HEK293T (cell line): ENCODE results near the gene AGFG2.

ENCODE experiments used
- CTCF ChIA-PET: fragments of 350-600 bp; formaldehyde crosslinking; extraction: SDS; loops from one replicate; lab custom pipeline; 2021; ENCODE audit warnings: antibody characterized with exemption, inconsistent platforms; lab: Yijun Ruan, JAX
- POLR2A ChIA-PET: fragments of 350-600 bp; formaldehyde crosslinking; extraction: SDS; loops from one replicate; lab custom pipeline; 2020; ENCODE audit warnings: antibody characterized with exemption, inconsistent platforms; lab: Yijun Ruan, JAX
- DNase-seq: peaks from one replicate; pipeline ENCODE4 v3.0.0; 2012; ENCODE audit warnings: mixed read lengths; ENCODE audit errors: extremely low spot score
- ARNT ChIP-seq: fragments of 450-650 bp; IDR thresholded peaks from 2 replicates; pipeline ENCODE4 v1.6.1; 2017; ENCODE audit warnings: mild to moderate bottlenecking
- BHLHE40 ChIP-seq: fragments of 450-650 bp; IDR thresholded peaks from 2 replicates; pipeline ENCODE4 v1.6.1; 2016; ENCODE audit warnings: mild to moderate bottlenecking, moderate library complexity, borderline replicate concordance
- CTBP1 ChIP-seq: fragments of 450-650 bp; IDR thresholded peaks from 2 replicates; pipeline ENCODE4 v1.6.1; 2016; ENCODE audit warnings: borderline replicate concordance
- ELF4 ChIP-seq: fragments of 450-650 bp; IDR thresholded peaks from 2 replicates; pipeline ENCODE4 v1.6.1; 2017; ENCODE audit warnings: antibody characterized with exemption
- FOXA1 ChIP-seq: fragments of 450-650 bp; IDR thresholded peaks from 2 replicates; pipeline ENCODE4 v1.6.1; 2016; ENCODE audit warnings: mild to moderate bottlenecking
- FOXK2 ChIP-seq: fragments of 450-650 bp; IDR thresholded peaks from 2 replicates; pipeline ENCODE4 v1.6.1; 2016; ENCODE audit warnings: mild to moderate bottlenecking
- FOXM1 ChIP-seq: fragments of 450-650 bp; IDR thresholded peaks from 2 replicates; pipeline ENCODE4 v1.6.1; 2017; ENCODE audit warnings: mild to moderate bottlenecking, borderline replicate concordance
- HDGF ChIP-seq: fragments of 450-650 bp; IDR thresholded peaks from 2 replicates; pipeline ENCODE4 v1.6.1; 2017; ENCODE audit warnings: antibody characterized with exemption, borderline replicate concordance
- L3MBTL2 ChIP-seq: fragments of 450-650 bp; conservative IDR thresholded peaks from 2 replicates; pipeline ENCODE4 v1.6.1; 2016; ENCODE audit warnings: mild to moderate bottlenecking
- LEF1 ChIP-seq: fragments of 450-650 bp; IDR thresholded peaks from 2 replicates; pipeline ENCODE4 v1.6.1; 2017; ENCODE audit warnings: mild to moderate bottlenecking, borderline replicate concordance
- NFRKB ChIP-seq: fragments of 450-650 bp; IDR thresholded peaks from 2 replicates; pipeline ENCODE4 v1.6.1; 2016; ENCODE audit warnings: mild to moderate bottlenecking, moderate library complexity
- PKNOX1 ChIP-seq: fragments of 450-650 bp; IDR thresholded peaks from 2 replicates; pipeline ENCODE4 v1.6.1; 2016
- SP1 ChIP-seq: fragments of 450-650 bp; IDR thresholded peaks from 2 replicates; pipeline ENCODE4 v1.6.1; 2017
- SUZ12 ChIP-seq: fragments of 450-650 bp; IDR thresholded peaks from 2 replicates; pipeline ENCODE4 v1.6.1; 2016; ENCODE audit warnings: mild to moderate bottlenecking
- TARDBP ChIP-seq: fragments of 450-650 bp; IDR thresholded peaks from 2 replicates; pipeline ENCODE4 v1.6.1; 2016
- ZNF384 ChIP-seq: fragments of 450-650 bp; IDR thresholded peaks from 2 replicates; pipeline ENCODE4 v1.6.1; 2016

AGFG2 gene

GRCh38 chr7:100584054-100584682, 45.2 kb downstream of the AGFG2 start:
- TF ChIP-seq HDGF (no peak), FOXM1 (no peak), PKNOX1 (no peak), BHLHE40 (no peak), ARNT (no peak), ZNF384 (no peak), ELF4 (no peak), LEF1 (no peak), SUZ12 (no peak), SP1 (no peak), L3MBTL2 (no peak), NFRKB (no peak), FOXA1 (no peak), CTBP1 (no peak), FOXK2 (no peak), TARDBP (no peak)
- CTCF ChIA-PET, result interaction anchor here (1.2 to 1.4 kb wide), 2 partner anchors 18 to 141 kb away, joined by 3 to 6 read pairs; no protein-coding TSS in a partner anchor
- POLR2A ChIA-PET, result interaction anchor here (1.0 to 3.2 kb wide), 6 partner anchors 12 to 305 kb away, joined by 3 to 40 read pairs (median 5); partner anchors contain the start of genes AGFG2, PCOLCE, POP7 and UFSP1
- no peak for DNase-seq

- no peak for DNase-seq
- ChIA-PET CTCF (interaction anchor here (0.6 to 1.5 kb wide), 5 partner anchors 8 to 141 kb away, joined by 3 to 6 read pairs (median 3); partner anchors contain the start of gene POP7), POLR2A (interaction anchor here (1.0 to 3.3 kb wide), 10 partner anchors 12 to 304 kb away, joined by 3 to 40 read pairs (median 5); partner anchors contain the start of genes AGFG2, MOSPD3, PCOLCE and POP7)
- TF ChIP-seq BHLHE40, result no peak
- TF ChIP-seq HDGF, result 0 out of 2 replicates have a peak, but pooled peaks have one; percentile 41
- no peak for TF ChIP-seq TARDBP
- no peak for TF ChIP-seq FOXM1
- TF ChIP-seq FOXA1, result no peak
- TF ChIP-seq NFRKB, result no peak
These were observed 45.9 kb downstream of the AGFG2 start for GRCh38 chr7:100584683-100585510.

GRCh38 chr7:100585511-100586265, 46.7 kb downstream of the AGFG2 start, which contains the start of gene LRCH4:
TSS of gene LRCH4 (minus strand) at chr7:100586129. CDS start at chr7:100586100, 29 bp downstream.
- CTCF ChIA-PET, result interaction anchor here (0.6 to 1.5 kb wide), 10 partner anchors 9 to 140 kb away, joined by 3 to 6 read pairs (median 4); partner anchors contain the start of genes MOSPD3, PCOLCE and POP7
- TF ChIP-seq ZNF384 (no peak), L3MBTL2 (no peak), PKNOX1 (no peak), CTBP1 (no peak), LEF1 (peak; percentile 67; the same call in 1 of the 2 replicates), ELF4 (peak; percentile 87), BHLHE40 (no peak), FOXM1 (peak; percentile 89), FOXK2 (no peak)
- peak; percentile 61 for DNase-seq
- POLR2A ChIA-PET, result interaction anchor here (0.5 to 3.3 kb wide), 34 partner anchors 8 to 304 kb away, joined by 3 to 40 read pairs (median 4); partner anchors contain the start of genes AGFG2, GIGYF1, GNB2 and MOSPD3

GRCh38 chr7:100586266-100587025, 47.4 kb downstream of the AGFG2 start, which contains the start of gene FBXO24:
TSS of gene FBXO24 (plus strand) at chr7:100586328. CDS start at chr7:100586626, 298 bp downstream.
- ChIA-PET CTCF (interaction anchor here (0.6 to 1.5 kb wide), 7 partner anchors 16 to 119 kb away, joined by 3 to 6 read pairs (median 4); partner anchors contain the start of genes MOSPD3, PCOLCE and POP7), POLR2A (interaction anchor here (0.5 to 3.3 kb wide), 33 partner anchors 9 to 303 kb away, joined by 3 to 40 read pairs (median 4); partner anchors contain the start of genes GIGYF1, GNB2, MOSPD3 and PCOLCE)
- TF ChIP-seq ZNF384, result no peak
- TF ChIP-seq CTBP1, result no peak
- no peak for TF ChIP-seq SUZ12
- peak; percentile 79; the same call in 1 of the 2 replicates for TF ChIP-seq SP1
- TF ChIP-seq PKNOX1, result peak; percentile 100
- no peak for TF ChIP-seq FOXK2
- no peak for TF ChIP-seq LEF1
- TF ChIP-seq ARNT, result no peak
- TF ChIP-seq FOXA1, result no peak
- TF ChIP-seq ELF4, result no peak; the same call in 1 of the 2 replicates
- no peak for TF ChIP-seq L3MBTL2
- no peak for TF ChIP-seq FOXM1
- no peak for TF ChIP-seq BHLHE40
- TF ChIP-seq HDGF, result no peak
- peak; percentile 98 for DNase-seq
